K562 (cell line): Measurements from ENCODE around the gene MATCAP1. TPM values are rescaled to one million over a fixed set of nuclear protein-coding genes. Genes with fewer than 3 reads are reported as not detected.

ENCODE experiments used
- ATAC-seq: fragments of 200-7000 bp; cut with Tn5 transposase; 3 replicates; pipeline ENCODE4 v1.9.1; 2020; ENCODE audit warnings: moderate library complexity
- BruUV-seq: library from RNA; stranded (reverse); fragments of 400-500 nt; replicated peaks from 2 replicates; lab custom pipeline; 2021; lab: Mats Ljungman, UMichigan
- CTCF ChIA-PET: fragments of 300-600 bp; formaldehyde crosslinking; extraction: SDS; loops from one replicate; lab custom pipeline; 2021; ENCODE audit warnings: low intra/inter-chr PET ratio; lab: Yijun Ruan, JAX
- POLR2A ChIA-PET: fragments of 300-600, 350-650 bp; sonication (Branson Sonifier 250); formaldehyde crosslinking; extraction: SDS; loops from one replicate; lab custom pipeline; 2021; ENCODE audit warnings: antibody characterized with exemption, inconsistent platforms; lab: Yijun Ruan, JAX
- DNase-seq, 4 experiments: peaks; one replicate each; pipeline versions ENCODE4 v3.0.0 to v3.0.0-alpha.2; 2011 to 2018; ENCODE audit warnings: low spot score in 3 of 4, mixed read lengths in 3 of 4; ENCODE audit errors: extremely low read depth in 1 of 4
- FAIRE-seq: peaks from 2 replicates; lab custom pipeline; 2011; peaks lifted over from hg19 to GRCh38; lab: Jason Lieb, UNC
- H2AFZ ChIP-seq: 2 replicates; pipeline ENCODE4 v1.6.0; 2011; ENCODE audit warnings: low read depth, low read length, control low read depth, inconsistent platforms
- H3K27ac ChIP-seq: fragments of 200-600 bp; 3 replicates; pipeline ENCODE4 v1.8.0; 2011; ENCODE audit warnings: low read depth, mild to moderate bottlenecking, control low read depth, inconsistent platforms, low read length, moderate library complexity, mixed read lengths; ENCODE audit errors: extremely low read depth
- H3K27me3 ChIP-seq, 2 experiments: fragments of 300-600 bp in 1 of 2; 2 replicates in 1 of 2; 3 replicates in 1 of 2; pipeline versions ENCODE4 v1.6.0 to v1.8.0; 2011; ENCODE audit warnings: inconsistent platforms in 2 of 2, low read length in 2 of 2, mild to moderate bottlenecking in 1 of 2, mixed read lengths in 1 of 2, moderate library complexity in 1 of 2; ENCODE audit not compliant: control insufficient read depth in 2 of 2, insufficient read depth in 2 of 2
- H3K36me3 ChIP-seq: fragments of 300-600 bp; 3 replicates; pipeline ENCODE4 v1.8.0; 2011; ENCODE audit warnings: mild to moderate bottlenecking, low read length, inconsistent platforms; ENCODE audit not compliant: control insufficient read depth, insufficient read depth
- H3K4me1 ChIP-seq, 2 experiments: fragments of 200-600 bp in 1 of 2; replicated peaks in 1 of 2; 2 replicates in 1 of 2; 3 replicates in 1 of 2; pipeline versions ENCODE4 v1.5.1 to v1.8.0; 2011; ENCODE audit warnings: inconsistent platforms in 2 of 2, low read length in 2 of 2, mild to moderate bottlenecking in 1 of 2, mixed read lengths in 1 of 2, moderate library complexity in 1 of 2; ENCODE audit not compliant: control insufficient read depth in 2 of 2, insufficient read depth in 2 of 2
- H3K4me2 ChIP-seq: 2 replicates; pipeline ENCODE4 v1.6.1; 2011; ENCODE audit warnings: low read length, control low read depth, inconsistent platforms, mixed read lengths; ENCODE audit not compliant: insufficient read depth
- H3K4me3 ChIP-seq: fragments of 200-600 bp; sonication (generic), shearing (Covaris generic); 2 replicates; pipeline ENCODE4 v1.5.1; 2016; ENCODE audit warnings: control low read depth, inconsistent platforms
- H3K79me2 ChIP-seq: fragments of 200-600 bp; 3 replicates; pipeline ENCODE4 v1.8.0; 2011; ENCODE audit warnings: low read length, inconsistent platforms; ENCODE audit not compliant: control insufficient read depth, insufficient read depth
- H3K9ac ChIP-seq, 2 experiments: 2 replicates each; pipeline versions ENCODE4 v1.6.0 to v1.6.1; 2011; ENCODE audit warnings: low read depth in 2 of 2, low read length in 2 of 2, control low read depth in 1 of 2, inconsistent platforms in 1 of 2, mild to moderate bottlenecking in 1 of 2, mixed read lengths in 1 of 2; ENCODE audit not compliant: insufficient read depth in 1 of 2
- H3K9me1 ChIP-seq: one replicate; pipeline ENCODE4 v1.6.0; 2011; ENCODE audit warnings: inconsistent platforms, mild to moderate bottlenecking, low read length, moderate library complexity; ENCODE audit not compliant: control insufficient read depth, insufficient read depth
- H3K9me3 ChIP-seq: replicated peaks from 2 replicates; pipeline ENCODE4 v1.5.1; 2011; ENCODE audit warnings: low read depth, low read length, inconsistent platforms; ENCODE audit not compliant: control insufficient read depth, insufficient read depth
- H4K20me1 ChIP-seq: replicated peaks from 2 replicates; pipeline ENCODE4 v1.6.1; 2011; ENCODE audit warnings: low read length, inconsistent platforms, mixed read lengths; ENCODE audit not compliant: control insufficient read depth, insufficient read depth
- GABPA ChIP-seq: fragments of 200-800 bp; sonication (Bioruptor generic); conservative IDR thresholded peaks from 2 replicates; pipeline ENCODE4 v1.6.1; 2016; ENCODE audit warnings: low read depth, missing genetic modification characterization, missing compliant biosample characterization
- HDAC3 ChIP-seq: fragments of 450-650 bp; IDR thresholded peaks from 2 replicates; pipeline ENCODE4 v1.6.1; 2018; ENCODE audit warnings: borderline replicate concordance, mild to moderate bottlenecking, moderate library complexity; ENCODE audit not compliant: partially characterized antibody
- WHSC1 ChIP-seq: IDR thresholded peaks from one replicate; pipeline ENCODE4 v1.6.1; 2012; ENCODE audit warnings: low read length, control low read depth, inconsistent platforms
- ZNF717 ChIP-seq: fragments of 250-450 bp; sonication (Bioruptor Pico); IDR thresholded peaks from 2 replicates; pipeline ENCODE4 v1.5.0; 2021
- WGBS: fragments of 100-300 bp; shearing (Covaris generic); methylation state at CpG from one replicate; pipeline ENCODE4 v1.1.6; 2016; ENCODE audit warnings: low coverage, mixed read lengths; ENCODE audit not compliant: insufficient coverage; ENCODE audit errors: missing lambda C conversion rate; 5-methylcytosine and 5-hydroxymethylcytosine counted together
- in situ Hi-C: fragments of 300-500 bp; cut with MboI; formaldehyde crosslinking; loops from 4 replicates; pipeline ENCODE4 v1.15.0; 2018; ENCODE audit warnings: inconsistent platforms, mixed read lengths
- intact Hi-C: fragments of 100-400 bp; cut with micrococcal nuclease; formaldehyde crosslinking; loops from 2 replicates; pipeline ENCODE4 v1.14.2; 2022
- polyA plus RNA-seq, 8 experiments: library from polyadenylated mRNA; depleted of rRNA in 4 of 8; stranded (reverse) in 5 of 8; unstranded in 3 of 8; fragments of >200 nt; fragmentation: Nextera tagmentation in 2 of 8; fragmentation: Illumina TruSeq in 1 of 8; extraction: Ambion mirVana in 2 of 8; extraction: Trizol in 1 of 8; gene quantifications; 2 replicates each; pipeline versions ENCODE4 v1.2.1 to v1.2.3, GENCODE V29; 2011 to 2014; ENCODE audit warnings: inconsistent platforms in 1 of 8, missing spikeins in 1 of 8
- total RNA-seq, 7 experiments: library from RNA; depleted of rRNA in 6 of 7; stranded (reverse); fragments of >200 nt in 6 of 7; fragmentation: Illumina TruSeq in 2 of 7; extraction: Trizol in 2 of 7; gene quantifications; 2 replicates each; pipeline versions ENCODE4 v1.2.1 to v1.2.3, GENCODE V29; 2011 to 2021; ENCODE audit warnings: low replicate concordance in 1 of 7
- TF ChIP-seq, protein P1 (sequence below): sonication (generic); formaldehyde crosslinking; IDR thresholded peaks from 2 replicates; pipeline ENCODE4 v1.8.0; 2022; ENCODE audit warnings: mild to moderate bottlenecking, missing genetic modification reagents

The MATCAP1 gene
- total and polyA plus RNA-seq, 9 of the 15 experiments (the other 6 are each of a cell fraction or from before 2014, with no cell fraction given): 3.4 to 20.5 (median 10.3) TPM

DNA sequence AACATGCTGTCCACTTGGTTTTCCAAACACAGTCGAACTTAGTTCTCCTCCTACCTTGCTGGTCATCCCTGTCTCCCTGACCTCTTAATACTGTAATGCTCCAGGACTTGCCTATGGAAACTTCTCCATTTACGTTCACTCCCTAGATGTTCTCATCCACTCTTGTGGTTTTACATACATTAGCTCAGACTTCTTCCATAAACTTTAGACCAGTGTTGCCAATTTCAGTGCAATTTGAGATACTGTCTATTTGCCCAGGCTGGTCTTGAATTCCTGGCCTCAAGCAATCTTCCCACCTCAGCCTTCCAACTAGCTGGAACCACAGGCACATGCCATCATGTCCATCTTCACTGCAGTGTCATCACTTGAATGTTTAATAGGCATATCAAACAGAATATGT is 1.5 kb downstream of the MATCAP1 start:
- WGBS: 47% methylated on average over 2 of the region's 2 CpGs
- Histone ChIP-seq H2AFZ (no peak overlapping the region), H3K4me3 (0 out of 2 replicates have a peak overlapping the region, but pooled peaks have one; percentile 61), H3K4me2 (peak overlapping the region; percentile 99), H3K9me1 (no peaks in the 10 kb centered on the region), H3K27me3 (no peaks in the 10 kb centered on the region), H4K20me1 (peaks cover 11% of the 10 kb centered on the region), H3K9me3 (no peaks in the 10 kb centered on the region), H3K36me3 (no peaks in the 10 kb centered on the region), H3K79me2 (peaks cover 14% of the 10 kb centered on the region), H3K4me1 (peaks cover 13 to 56% of the 10 kb centered on the region in 2 experiments), H3K9ac (peak overlapping the region in 1 of 2 experiments; percentile 81; a peak in 1 of 4 replicates), H3K27ac (no peak overlapping the region)
- CTCF ChIA-PET: no interaction called here
- BruUV-seq: TSS peak; percentile 59
- POLR2A ChIA-PET: interaction anchor here (0.6 to 1.5 kb wide), 3 partner anchors 9 to 263 kb away, joined by 3 read pairs; no protein-coding TSS in a partner anchor
- TF ChIP-seq GABPA (tag) (no peak), WHSC1 (no peak), HDAC3 (no peak), ZNF717 (CRISPR knock-in tag) (no peak)
- TF ChIP-seq, protein P1, sequence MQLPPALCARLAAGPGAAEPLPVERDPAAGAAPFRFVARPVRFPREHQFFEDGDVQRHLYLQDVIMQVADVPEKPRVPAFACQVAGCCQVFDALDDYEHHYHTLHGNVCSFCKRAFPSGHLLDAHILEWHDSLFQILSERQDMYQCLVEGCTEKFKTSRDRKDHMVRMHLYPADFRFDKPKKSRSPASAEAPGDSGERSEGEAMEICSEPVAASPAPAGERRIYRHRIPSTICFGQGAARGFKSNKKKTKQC (CRISPR knock-in tag): no peak
- intact Hi-C loops: loop anchor here (10.0 kb wide), 2 partner anchors 167 to 227 kb away; no protein-coding TSS in a partner anchor
- DNase-seq (no peak), ATAC-seq (no peak), FAIRE-seq (peak; percentile 60)
- in situ Hi-C loops: no loop called here
